Measurements from ENCODE around the gene SCYL2. TPM values are rescaled to one million over a fixed set of nuclear protein-coding genes. Genes with fewer than 3 reads are reported as not detected.

The SCYL2 gene
- polyA plus RNA-seq, 1 donor from 2014 or later = 101 TPM

DNA sequence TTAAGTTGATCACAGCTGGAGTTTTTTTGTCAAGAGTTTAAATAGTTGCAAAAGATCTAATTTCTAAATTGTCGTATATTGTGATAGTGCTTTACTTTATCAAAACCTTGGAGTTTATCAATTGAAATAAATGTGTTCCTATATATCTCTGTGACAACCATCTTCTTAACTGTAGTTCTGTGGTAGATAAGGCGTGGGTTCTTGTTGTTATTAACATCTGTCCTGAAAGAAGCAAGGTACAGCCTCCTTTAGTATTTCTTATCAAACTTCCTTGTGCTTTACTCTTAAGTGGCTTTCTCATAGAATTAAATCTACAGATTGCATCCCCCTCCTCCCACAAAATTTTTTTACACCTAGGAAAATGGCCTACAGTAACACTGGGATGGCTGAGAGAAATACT is 7.3 kb downstream of the SCYL2 start:
- no peak overlapping the region for H3K27ac ChIP-seq (ENCODE audit: low read length)
- no peaks in the 10 kb centered on the region for H3K36me3 ChIP-seq (ENCODE audit: insufficient read depth, low read length)

GRCh38 chr12:100279159-100279558 is 12.2 kb downstream of the SCYL2 start:
- Histone ChIP-seq H3K27me3 (ENCODE audit: insufficient read depth, low read depth, low read length) (no peaks in the 10 kb centered on the region), H3K9me3 (ENCODE audit: low read length) (no peaks in the 10 kb centered on the region), H3K9ac (ENCODE audit: low read length) (no peak overlapping the region), H3K4me2 (ENCODE audit: low read length) (no peak overlapping the region), H3K79me2 (replicated peaks; ENCODE audit: insufficient read depth, low read length) (peaks cover 71% of the 10 kb centered on the region), H2AFZ (ENCODE audit: low read depth, low read length) (no peak overlapping the region), H4K20me1 (ENCODE audit: insufficient read depth) (no peaks in the 10 kb centered on the region), H3F3A (ENCODE audit: insufficient read depth, low read length, poor library complexity, severe bottlenecking) (no peaks in the 10 kb centered on the region), H3K4me3 (ENCODE audit: low read length) (no peak overlapping the region), H3K36me3 (ENCODE audit: insufficient read depth, low read length) (no peaks in the 10 kb centered on the region), H3K27ac (ENCODE audit: low read length) (no peak overlapping the region), H3K9me2 (ENCODE audit: insufficient read depth, low read length) (no peaks in the 10 kb centered on the region)
- TF ChIP-seq MXI1 (conservative IDR thresholded peaks at IDR 0.05; ENCODE audit: poor library complexity, severe bottlenecking) = no peak
- no peak for TF ChIP-seq RAD21 (conservative IDR thresholded peaks at IDR 0.05)
- no peak for TF ChIP-seq EZH2 (IDR thresholded peaks at IDR 0.05; ENCODE audit: borderline replicate concordance, insufficient read depth, low read length, poor library complexity, severe bottlenecking)
- TF ChIP-seq, protein P1, sequence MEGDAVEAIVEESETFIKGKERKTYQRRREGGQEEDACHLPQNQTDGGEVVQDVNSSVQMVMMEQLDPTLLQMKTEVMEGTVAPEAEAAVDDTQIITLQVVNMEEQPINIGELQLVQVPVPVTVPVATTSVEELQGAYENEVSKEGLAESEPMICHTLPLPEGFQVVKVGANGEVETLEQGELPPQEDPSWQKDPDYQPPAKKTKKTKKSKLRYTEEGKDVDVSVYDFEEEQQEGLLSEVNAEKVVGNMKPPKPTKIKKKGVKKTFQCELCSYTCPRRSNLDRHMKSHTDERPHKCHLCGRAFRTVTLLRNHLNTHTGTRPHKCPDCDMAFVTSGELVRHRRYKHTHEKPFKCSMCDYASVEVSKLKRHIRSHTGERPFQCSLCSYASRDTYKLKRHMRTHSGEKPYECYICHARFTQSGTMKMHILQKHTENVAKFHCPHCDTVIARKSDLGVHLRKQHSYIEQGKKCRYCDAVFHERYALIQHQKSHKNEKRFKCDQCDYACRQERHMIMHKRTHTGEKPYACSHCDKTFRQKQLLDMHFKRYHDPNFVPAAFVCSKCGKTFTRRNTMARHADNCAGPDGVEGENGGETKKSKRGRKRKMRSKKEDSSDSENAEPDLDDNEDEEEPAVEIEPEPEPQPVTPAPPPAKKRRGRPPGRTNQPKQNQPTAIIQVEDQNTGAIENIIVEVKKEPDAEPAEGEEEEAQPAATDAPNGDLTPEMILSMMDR (IDR thresholded peaks at IDR 0.05; ENCODE audit: poor library complexity, severe bottlenecking) = no peak
- no peak for TF ChIP-seq SMC3 (conservative IDR thresholded peaks at IDR 0.05; ENCODE audit: poor library complexity)
- no peak for TF ChIP-seq EP300 (conservative IDR thresholded peaks at IDR 0.05; ENCODE audit: poor library complexity, severe bottlenecking)
- TF ChIP-seq POLR2AphosphoS5 (IDR thresholded peaks at IDR 0.05) = no peak
- TF ChIP-seq, protein P2, sequence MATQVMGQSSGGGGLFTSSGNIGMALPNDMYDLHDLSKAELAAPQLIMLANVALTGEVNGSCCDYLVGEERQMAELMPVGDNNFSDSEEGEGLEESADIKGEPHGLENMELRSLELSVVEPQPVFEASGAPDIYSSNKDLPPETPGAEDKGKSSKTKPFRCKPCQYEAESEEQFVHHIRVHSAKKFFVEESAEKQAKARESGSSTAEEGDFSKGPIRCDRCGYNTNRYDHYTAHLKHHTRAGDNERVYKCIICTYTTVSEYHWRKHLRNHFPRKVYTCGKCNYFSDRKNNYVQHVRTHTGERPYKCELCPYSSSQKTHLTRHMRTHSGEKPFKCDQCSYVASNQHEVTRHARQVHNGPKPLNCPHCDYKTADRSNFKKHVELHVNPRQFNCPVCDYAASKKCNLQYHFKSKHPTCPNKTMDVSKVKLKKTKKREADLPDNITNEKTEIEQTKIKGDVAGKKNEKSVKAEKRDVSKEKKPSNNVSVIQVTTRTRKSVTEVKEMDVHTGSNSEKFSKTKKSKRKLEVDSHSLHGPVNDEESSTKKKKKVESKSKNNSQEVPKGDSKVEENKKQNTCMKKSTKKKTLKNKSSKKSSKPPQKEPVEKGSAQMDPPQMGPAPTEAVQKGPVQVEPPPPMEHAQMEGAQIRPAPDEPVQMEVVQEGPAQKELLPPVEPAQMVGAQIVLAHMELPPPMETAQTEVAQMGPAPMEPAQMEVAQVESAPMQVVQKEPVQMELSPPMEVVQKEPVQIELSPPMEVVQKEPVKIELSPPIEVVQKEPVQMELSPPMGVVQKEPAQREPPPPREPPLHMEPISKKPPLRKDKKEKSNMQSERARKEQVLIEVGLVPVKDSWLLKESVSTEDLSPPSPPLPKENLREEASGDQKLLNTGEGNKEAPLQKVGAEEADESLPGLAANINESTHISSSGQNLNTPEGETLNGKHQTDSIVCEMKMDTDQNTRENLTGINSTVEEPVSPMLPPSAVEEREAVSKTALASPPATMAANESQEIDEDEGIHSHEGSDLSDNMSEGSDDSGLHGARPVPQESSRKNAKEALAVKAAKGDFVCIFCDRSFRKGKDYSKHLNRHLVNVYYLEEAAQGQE (IDR thresholded peaks at IDR 0.05; ENCODE audit: borderline replicate concordance) = no peak
- TF ChIP-seq TAF1 (IDR thresholded peaks at IDR 0.05; ENCODE audit: low read depth) = no peak

More for the DNA sequence above, 7.3 kb downstream of the SCYL2 start:
- Histone ChIP-seq H3F3A (ENCODE audit: insufficient read depth, low read length, poor library complexity, severe bottlenecking) (no peaks in the 10 kb centered on the region), H4K20me1 (ENCODE audit: insufficient read depth) (peaks cover 4% of the 10 kb centered on the region), H3K79me2 (replicated peaks; ENCODE audit: insufficient read depth, low read length) (peaks cover 98% of the 10 kb centered on the region), H2AFZ (ENCODE audit: low read depth, low read length) (no peak overlapping the region), H3K9me3 (ENCODE audit: low read length) (no peaks in the 10 kb centered on the region), H3K4me3 (ENCODE audit: low read length) (no peak overlapping the region), H3K27me3 (ENCODE audit: insufficient read depth, low read depth, low read length) (no peaks in the 10 kb centered on the region), H3K9ac (ENCODE audit: low read length) (no peak overlapping the region), H3K4me2 (ENCODE audit: low read length) (no peak overlapping the region), H3K9me2 (ENCODE audit: insufficient read depth, low read length) (no peaks in the 10 kb centered on the region)
- TF ChIP-seq EP300 (conservative IDR thresholded peaks at IDR 0.05; ENCODE audit: poor library complexity, severe bottlenecking) = no peak
